OCI-LY1 (cell line): ENCODE measurements around the gene SLCO4A1.

Source experiments
- H2AFZ ChIP-seq: fragments of 200-600 bp; sonication (generic), shearing (Covaris generic); 2 replicates; pipeline ENCODE4 v1.6.0; 2014; ENCODE audit warnings: antibody characterized with exemption, mild to moderate bottlenecking, low read length
- H3F3A ChIP-seq: fragments of 200-600 bp; sonication (generic), shearing (Covaris generic); 2 replicates; pipeline ENCODE4 v1.6.0; 2014; ENCODE audit warnings: mild to moderate bottlenecking, antibody characterized with exemption, low read length, moderate library complexity; ENCODE audit not compliant: insufficient read depth
- H3K27ac ChIP-seq: fragments of 200-600 bp; sonication (generic); 2 replicates; pipeline ENCODE4 v1.5.1; 2014; ENCODE audit warnings: low read length, mixed run types, mild to moderate bottlenecking, low read depth; ENCODE audit not compliant: poor library complexity, severe bottlenecking
- H3K27me3 ChIP-seq: fragments of 200-600 bp; sonication (generic); 2 replicates; pipeline ENCODE4 v1.6.0; 2014; ENCODE audit warnings: antibody characterized with exemption, mild to moderate bottlenecking, low read length, moderate library complexity; ENCODE audit not compliant: insufficient read depth
- H3K36me3 ChIP-seq: fragments of 200-600 bp; sonication (generic); 2 replicates; pipeline ENCODE4 v1.6.1; 2014; ENCODE audit warnings: mild to moderate bottlenecking, antibody characterized with exemption, low read length, moderate library complexity, mixed read lengths; ENCODE audit not compliant: insufficient read depth
- H3K4me1 ChIP-seq: fragments of 200-600 bp; sonication (generic); 2 replicates; pipeline ENCODE4 v1.5.1; 2014; ENCODE audit warnings: mild to moderate bottlenecking, low read length, moderate library complexity; ENCODE audit not compliant: insufficient read depth, severe bottlenecking
- H3K4me2 ChIP-seq: fragments of 200-600 bp; sonication (generic), shearing (Covaris generic); 2 replicates; pipeline ENCODE4 v1.6.1; 2014; ENCODE audit warnings: low read length
- H3K4me3 ChIP-seq: fragments of 200-600 bp; sonication (generic); 2 replicates; pipeline ENCODE4 v1.5.1; 2014; ENCODE audit warnings: low read length, low read depth, mild to moderate bottlenecking, mixed read lengths; ENCODE audit not compliant: poor library complexity, severe bottlenecking
- H3K79me2 ChIP-seq: fragments of 200-600 bp; shearing (Covaris generic); 2 replicates; pipeline ENCODE4 v1.6.1; 2016; ENCODE audit warnings: mixed run types, low read length, mixed read lengths; ENCODE audit not compliant: insufficient read depth
- H3K9ac ChIP-seq: fragments of 200-600 bp; sonication (generic), shearing (Covaris generic); 2 replicates; pipeline ENCODE4 v1.6.1; 2014; ENCODE audit warnings: mild to moderate bottlenecking, low read length, mixed read lengths
- H3K9me2 ChIP-seq: fragments of 200-600 bp; sonication (generic), shearing (Covaris generic); 2 replicates; pipeline ENCODE4 v1.6.1; 2014; ENCODE audit warnings: low read depth, mild to moderate bottlenecking, low read length, mixed read lengths
- H3K9me3 ChIP-seq: fragments of 200-600 bp; shearing (Covaris generic); 2 replicates; pipeline ENCODE4 v1.6.1; 2014; ENCODE audit warnings: low read length, mixed read lengths
- H4K20me1 ChIP-seq: fragments of 200-600 bp; sonication (generic), shearing (Covaris generic); 2 replicates; pipeline ENCODE4 v1.6.0; 2016; ENCODE audit warnings: mild to moderate bottlenecking, low read length; ENCODE audit not compliant: insufficient read depth
- EZH2 ChIP-seq: fragments of 200-600 bp; sonication (generic), shearing (Covaris generic); IDR thresholded peaks from 2 replicates; pipeline ENCODE4 v1.8.0; 2017; ENCODE audit warnings: borderline replicate concordance, mixed run types, mild to moderate bottlenecking, antibody characterized with exemption, low read length, moderate library complexity, mixed read lengths
- TF ChIP-seq, protein P1 (sequence below): fragments of 200-600 bp; sonication (generic), shearing (Covaris generic); IDR thresholded peaks from 2 replicates; pipeline ENCODE4 v1.5.1; 2017; ENCODE audit warnings: mild to moderate bottlenecking, antibody characterized with exemption, low read length, moderate library complexity, mixed read lengths

Gene SLCO4A1

DNA sequence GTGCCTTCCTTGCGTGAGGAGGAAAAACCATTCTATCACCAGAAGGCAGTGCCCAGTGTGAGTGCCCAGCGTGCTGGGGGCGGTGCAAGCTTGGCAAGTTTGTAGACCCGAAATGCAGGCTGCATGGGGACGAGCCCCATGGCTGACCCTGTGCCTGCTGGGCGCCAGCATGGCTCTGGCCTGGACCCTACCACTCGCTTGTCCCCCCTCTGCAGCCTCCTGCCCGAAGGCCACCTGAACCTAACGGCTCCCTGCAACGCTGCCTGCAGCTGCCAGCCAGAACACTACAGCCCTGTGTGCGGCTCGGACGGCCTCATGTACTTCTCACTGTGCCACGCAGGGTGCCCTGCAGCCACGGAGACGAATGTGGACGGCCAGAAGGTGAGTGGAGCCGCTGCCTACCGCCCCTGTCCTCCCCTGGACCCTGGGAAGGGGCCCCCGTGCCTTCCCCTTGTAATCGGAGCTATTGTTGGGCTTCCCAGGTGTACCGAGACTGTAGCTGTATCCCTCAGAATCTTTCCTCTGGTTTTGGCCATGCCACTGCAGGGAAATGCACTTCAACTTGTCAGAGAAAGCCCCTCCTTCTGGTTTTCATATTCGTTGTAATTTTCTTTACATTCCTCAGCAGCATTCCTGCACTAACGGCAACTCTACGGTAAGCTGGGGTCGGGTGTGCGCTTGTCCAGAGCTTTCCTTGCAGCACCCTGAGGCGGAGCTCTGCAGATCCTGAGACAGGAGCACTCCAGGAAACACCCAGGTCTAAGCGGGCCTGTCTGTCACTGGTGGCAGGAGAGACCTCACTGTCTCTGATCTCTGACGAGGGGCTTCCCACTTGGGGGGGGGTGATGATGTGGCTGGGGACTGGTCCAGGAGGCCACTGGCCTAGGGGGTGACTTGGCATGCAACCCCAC lies 25.5 kb downstream of the SLCO4A1 start:
- Histone ChIP-seq H3K4me3 (no peak overlapping the region), H3K4me1 (no peaks in the 10 kb centered on the region), H2AFZ (no peak overlapping the region), H3K9me2 (no peaks in the 10 kb centered on the region), H3K36me3 (no peaks in the 10 kb centered on the region), H3K9me3 (no peaks in the 10 kb centered on the region), H4K20me1 (no peaks in the 10 kb centered on the region), H3K4me2 (no peak overlapping the region), H3F3A (no peaks in the 10 kb centered on the region), H3K9ac (no peak overlapping the region), H3K79me2 (no peaks in the 10 kb centered on the region), H3K27me3 (0 out of 2 replicates have a peak, but pooled peaks cover 7% of the 10 kb centered on the region), H3K27ac (no peak overlapping the region)
- no peak for TF ChIP-seq EZH2
- TF ChIP-seq, protein P1, sequence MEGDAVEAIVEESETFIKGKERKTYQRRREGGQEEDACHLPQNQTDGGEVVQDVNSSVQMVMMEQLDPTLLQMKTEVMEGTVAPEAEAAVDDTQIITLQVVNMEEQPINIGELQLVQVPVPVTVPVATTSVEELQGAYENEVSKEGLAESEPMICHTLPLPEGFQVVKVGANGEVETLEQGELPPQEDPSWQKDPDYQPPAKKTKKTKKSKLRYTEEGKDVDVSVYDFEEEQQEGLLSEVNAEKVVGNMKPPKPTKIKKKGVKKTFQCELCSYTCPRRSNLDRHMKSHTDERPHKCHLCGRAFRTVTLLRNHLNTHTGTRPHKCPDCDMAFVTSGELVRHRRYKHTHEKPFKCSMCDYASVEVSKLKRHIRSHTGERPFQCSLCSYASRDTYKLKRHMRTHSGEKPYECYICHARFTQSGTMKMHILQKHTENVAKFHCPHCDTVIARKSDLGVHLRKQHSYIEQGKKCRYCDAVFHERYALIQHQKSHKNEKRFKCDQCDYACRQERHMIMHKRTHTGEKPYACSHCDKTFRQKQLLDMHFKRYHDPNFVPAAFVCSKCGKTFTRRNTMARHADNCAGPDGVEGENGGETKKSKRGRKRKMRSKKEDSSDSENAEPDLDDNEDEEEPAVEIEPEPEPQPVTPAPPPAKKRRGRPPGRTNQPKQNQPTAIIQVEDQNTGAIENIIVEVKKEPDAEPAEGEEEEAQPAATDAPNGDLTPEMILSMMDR = no peak

GRCh38 chr20:62668441-62669027 lies 26.2 kb downstream of the SLCO4A1 start:
- Histone ChIP-seq H4K20me1 (no peaks in the 10 kb centered on the region), H3K4me2 (no peak overlapping the region), H3K4me1 (no peaks in the 10 kb centered on the region), H2AFZ (no peak overlapping the region), H3K4me3 (no peak overlapping the region), H3K27me3 (0 out of 2 replicates have a peak, but pooled peaks cover 7% of the 10 kb centered on the region), H3K27ac (no peak overlapping the region), H3K9me3 (no peaks in the 10 kb centered on the region), H3K36me3 (no peaks in the 10 kb centered on the region), H3F3A (no peaks in the 10 kb centered on the region), H3K9me2 (no peaks in the 10 kb centered on the region), H3K9ac (no peak overlapping the region), H3K79me2 (no peaks in the 10 kb centered on the region)
- TF ChIP-seq, protein P1 = peak; percentile 67
- no peak for TF ChIP-seq EZH2

GRCh38 chr20:62669249-62669648 lies 26.9 kb downstream of the SLCO4A1 start:
- H3K4me2 ChIP-seq = no peak overlapping the region
- no peaks in the 10 kb centered on the region for H3F3A ChIP-seq
- H3K4me3 ChIP-seq = no peak overlapping the region
- H3K4me1 ChIP-seq = no peaks in the 10 kb centered on the region
- TF ChIP-seq, protein P1 = no peak
- no peak for TF ChIP-seq EZH2
- no peaks in the 10 kb centered on the region for H3K36me3 ChIP-seq
- H3K27ac ChIP-seq = no peak overlapping the region
- H3K9me2 ChIP-seq = no peaks in the 10 kb centered on the region
- no peak overlapping the region for H3K9ac ChIP-seq
- H3K79me2 ChIP-seq = no peaks in the 10 kb centered on the region
- 0 out of 2 replicates have a peak, but pooled peaks cover 7% of the 10 kb centered on the region for H3K27me3 ChIP-seq
- H4K20me1 ChIP-seq = no peaks in the 10 kb centered on the region
- no peak overlapping the region for H2AFZ ChIP-seq
- no peaks in the 10 kb centered on the region for H3K9me3 ChIP-seq
